ENCODE results near the gene CAMK2A.

DNA sequence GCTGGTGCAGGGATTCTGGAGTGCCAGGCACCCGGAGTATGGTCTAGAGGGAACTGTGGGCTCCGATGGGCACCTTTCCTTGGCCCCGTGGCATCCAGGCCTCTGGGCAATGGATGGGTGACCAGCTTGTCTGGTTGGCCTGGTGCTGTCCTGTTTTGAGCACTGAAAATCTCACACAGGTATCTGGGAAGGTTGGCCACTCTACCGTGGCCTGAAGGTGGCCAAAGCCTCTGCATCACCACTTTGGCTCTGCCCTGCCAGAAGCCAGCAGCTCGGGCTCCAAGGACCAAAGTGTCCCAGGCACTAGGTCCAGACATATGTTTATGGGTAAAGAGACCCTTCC is 70.9 kb downstream of the CAMK2A start:
- TF ChIP-seq, protein P1, sequence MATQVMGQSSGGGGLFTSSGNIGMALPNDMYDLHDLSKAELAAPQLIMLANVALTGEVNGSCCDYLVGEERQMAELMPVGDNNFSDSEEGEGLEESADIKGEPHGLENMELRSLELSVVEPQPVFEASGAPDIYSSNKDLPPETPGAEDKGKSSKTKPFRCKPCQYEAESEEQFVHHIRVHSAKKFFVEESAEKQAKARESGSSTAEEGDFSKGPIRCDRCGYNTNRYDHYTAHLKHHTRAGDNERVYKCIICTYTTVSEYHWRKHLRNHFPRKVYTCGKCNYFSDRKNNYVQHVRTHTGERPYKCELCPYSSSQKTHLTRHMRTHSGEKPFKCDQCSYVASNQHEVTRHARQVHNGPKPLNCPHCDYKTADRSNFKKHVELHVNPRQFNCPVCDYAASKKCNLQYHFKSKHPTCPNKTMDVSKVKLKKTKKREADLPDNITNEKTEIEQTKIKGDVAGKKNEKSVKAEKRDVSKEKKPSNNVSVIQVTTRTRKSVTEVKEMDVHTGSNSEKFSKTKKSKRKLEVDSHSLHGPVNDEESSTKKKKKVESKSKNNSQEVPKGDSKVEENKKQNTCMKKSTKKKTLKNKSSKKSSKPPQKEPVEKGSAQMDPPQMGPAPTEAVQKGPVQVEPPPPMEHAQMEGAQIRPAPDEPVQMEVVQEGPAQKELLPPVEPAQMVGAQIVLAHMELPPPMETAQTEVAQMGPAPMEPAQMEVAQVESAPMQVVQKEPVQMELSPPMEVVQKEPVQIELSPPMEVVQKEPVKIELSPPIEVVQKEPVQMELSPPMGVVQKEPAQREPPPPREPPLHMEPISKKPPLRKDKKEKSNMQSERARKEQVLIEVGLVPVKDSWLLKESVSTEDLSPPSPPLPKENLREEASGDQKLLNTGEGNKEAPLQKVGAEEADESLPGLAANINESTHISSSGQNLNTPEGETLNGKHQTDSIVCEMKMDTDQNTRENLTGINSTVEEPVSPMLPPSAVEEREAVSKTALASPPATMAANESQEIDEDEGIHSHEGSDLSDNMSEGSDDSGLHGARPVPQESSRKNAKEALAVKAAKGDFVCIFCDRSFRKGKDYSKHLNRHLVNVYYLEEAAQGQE (IDR thresholded peaks at IDR 0.05; ENCODE audit: unreplicated experiment) = no peak
- TF ChIP-seq EZH2 (IDR thresholded peaks at IDR 0.05; ENCODE audit: low read depth, unreplicated experiment) = no peak
- TF ChIP-seq POLR2AphosphoS5 (IDR thresholded peaks at IDR 0.05; ENCODE audit: low read depth) = no peak
